Measurements from ENCODE around the gene FOXRED2. TPM values are rescaled to one million over a fixed set of nuclear protein-coding genes. Genes with fewer than 3 reads are reported as not detected.

Gene FOXRED2
- total and polyA plus RNA-seq, 2 of the 8 experiments (the other 6 are each of a cell fraction or from before 2014, with no cell fraction given) = 11.5 to 27.8 TPM

GRCh38 chr22:36552289-36552688, 45.4 kb upstream of the FOXRED2 start (continued):
- TF ChIP-seq ATF3 (IDR thresholded peaks at IDR 0.05; ENCODE audit: insufficient read depth, low read depth, low read length) = no peak
- TF ChIP-seq BACH1 (IDR thresholded peaks at IDR 0.05; ENCODE audit: low read length) = no peak
- TF ChIP-seq EGR1 (IDR thresholded peaks at IDR 0.05; ENCODE audit: borderline replicate concordance, low read depth, low read length) = no peak
- no peak for TF ChIP-seq CTCF (IDR thresholded peaks at IDR 0.05; ENCODE audit: control extremely low read depth in 1 of 3, insufficient read depth in 1 of 3, low read depth in 1 of 3, low read length in 3 of 3)
